Muscle of leg (tissue), 11 donors: ENCODE data around the gene PRKG1. TPM values are rescaled to one million over a fixed set of nuclear protein-coding genes. Genes with fewer than 3 reads are reported as not detected.
A peak's percentile ranks its signal among the peaks of the same experiment; 100 is the strongest.

Source experiments
- DNase-seq: peaks from one replicate; pipeline ENCODE4 v3.0.0; 2013
- H3K27ac ChIP-seq: one replicate; pipeline ENCODE4 v1.5.1; 2013; ENCODE audit warnings: mild to moderate bottlenecking, low read length, control low read depth
- H3K27me3 ChIP-seq: one replicate; pipeline ENCODE4 v1.6.1; 2013; ENCODE audit warnings: low read length; ENCODE audit not compliant: control insufficient read depth, insufficient read depth
- H3K36me3 ChIP-seq: one replicate; pipeline ENCODE4 v1.6.1; 2013; ENCODE audit warnings: low read length; ENCODE audit not compliant: control insufficient read depth, insufficient read depth
- H3K4me1 ChIP-seq: one replicate; pipeline ENCODE4 v1.6.1; 2013; ENCODE audit warnings: low read length; ENCODE audit not compliant: control insufficient read depth, insufficient read depth
- H3K4me3 ChIP-seq: one replicate; pipeline ENCODE4 v1.5.1; 2013; ENCODE audit warnings: low read length, control low read depth
- H3K9me3 ChIP-seq: replicated peaks from 2 replicates; pipeline ENCODE4 v1.6.1; 2013; ENCODE audit warnings: low read depth, low read length; ENCODE audit not compliant: control insufficient read depth
- WGBS: methylation state at CpG from one replicate; pipeline ENCODE4 v1.1.5; 2013; ENCODE audit warnings: missing lambda C conversion rate; ENCODE audit not compliant: insufficient coverage; 5-methylcytosine and 5-hydroxymethylcytosine counted together
- polyA plus RNA-seq, 8 donors: library from polyadenylated mRNA; unstranded; fragments of 120-200 nt; gene quantifications; one replicate each; pipeline versions ENCODE4 v1.2.1 to v1.2.3, GENCODE V29; 2013; ENCODE audit warnings: inconsistent platforms in 1 of 8, low replicate concordance in 1 of 8; ENCODE audit not compliant: insufficient read length in 8 of 8, insufficient read depth in 1 of 8
- total RNA-seq: library from RNA; stranded (reverse); fragments of 120-200 nt; gene quantifications from one replicate; pipeline ENCODE4 v1.2.4, GENCODE V29; 2013

Gene PRKG1
- total and polyA plus RNA-seq, 9 donors = 23.3 to 59.2 (median 50.3) TPM

DNA sequence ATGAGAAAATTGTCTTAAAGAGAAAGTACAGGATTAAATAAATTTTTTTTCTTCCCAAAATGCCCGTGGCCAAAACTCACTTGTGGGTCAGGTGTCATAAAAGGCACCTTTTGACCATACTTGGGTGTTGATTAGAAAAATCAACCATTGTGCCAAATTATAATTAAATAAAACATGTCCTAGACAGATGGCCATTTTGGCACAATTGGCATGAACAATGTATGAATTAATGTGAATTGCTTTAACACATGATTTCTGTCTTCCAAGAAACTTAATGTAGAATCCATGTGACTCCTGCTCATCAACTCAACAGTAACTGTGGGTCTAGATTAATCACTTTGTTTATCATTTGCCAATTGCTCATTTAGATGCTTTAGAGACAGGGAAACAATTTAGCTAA lies 561.1 kb downstream of the PRKG1 start:
- H3K4me3 ChIP-seq = no peak overlapping the region
- H3K4me1 ChIP-seq = peaks cover 8% of the 10 kb centered on the region
- H3K27ac ChIP-seq = no peak overlapping the region
- peak; percentile 45 for DNase-seq
- H3K36me3 ChIP-seq = no peaks in the 10 kb centered on the region
- WGBS = no CpG with 5 or more reads among the region's 1 CpG
- H3K27me3 ChIP-seq = no peaks in the 10 kb centered on the region
- H3K9me3 ChIP-seq = peaks cover 2% of the 10 kb centered on the region

DNA sequence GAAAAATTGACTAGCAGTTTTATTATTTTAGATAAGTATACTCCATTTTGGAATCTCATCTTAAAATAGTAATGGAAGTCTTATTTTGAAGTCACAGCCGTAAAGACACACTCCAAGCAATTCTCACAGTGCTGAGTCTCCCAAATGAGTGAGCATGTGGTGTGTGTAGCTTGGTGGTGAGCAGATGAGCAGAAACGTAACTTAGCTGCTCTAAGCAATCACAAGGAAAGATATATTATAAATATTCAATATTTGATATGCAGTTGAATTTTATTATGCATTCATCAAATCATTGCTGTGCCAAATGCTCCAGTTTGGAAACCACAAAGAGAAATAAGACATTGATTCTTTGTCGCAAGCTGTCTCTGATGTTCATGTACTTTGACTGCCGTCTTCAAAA lies 563.9 kb downstream of the PRKG1 start:
- Histone ChIP-seq H3K9me3 (peaks cover 2% of the 10 kb centered on the region), H3K27ac (no peak overlapping the region), H3K4me1 (no peaks in the 10 kb centered on the region), H3K27me3 (no peaks in the 10 kb centered on the region), H3K36me3 (no peaks in the 10 kb centered on the region), H3K4me3 (no peak overlapping the region)
- no CpG with 5 or more reads among the region's 4 CpGs for WGBS
- DNase-seq = no peak

DNA sequence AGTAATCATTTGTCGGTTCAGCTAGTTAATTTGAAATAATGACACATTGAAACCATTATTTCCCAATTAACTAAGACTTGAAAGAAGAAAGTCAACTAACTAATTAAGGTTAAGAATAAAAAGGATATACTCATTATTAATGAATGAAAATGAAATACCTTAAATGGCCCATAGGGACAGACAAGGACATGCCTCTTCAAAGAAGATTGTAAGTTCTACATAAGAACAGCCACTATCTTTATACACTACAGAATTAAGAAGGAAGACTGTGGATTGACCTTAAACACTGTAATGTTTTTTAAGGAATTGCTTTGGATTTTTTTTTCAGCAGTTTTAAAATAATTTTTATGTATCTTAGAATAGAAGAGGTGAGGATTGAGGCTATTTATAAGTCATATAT lies 564.5 kb downstream of the PRKG1 start:
- Histone ChIP-seq H3K9me3 (peaks cover 2% of the 10 kb centered on the region), H3K4me1 (no peaks in the 10 kb centered on the region), H3K36me3 (no peaks in the 10 kb centered on the region), H3K27ac (no peak overlapping the region), H3K4me3 (no peak overlapping the region), H3K27me3 (no peaks in the 10 kb centered on the region)
- no peak for DNase-seq
- no CpG with 5 or more reads among the region's 1 CpG for WGBS

DNA sequence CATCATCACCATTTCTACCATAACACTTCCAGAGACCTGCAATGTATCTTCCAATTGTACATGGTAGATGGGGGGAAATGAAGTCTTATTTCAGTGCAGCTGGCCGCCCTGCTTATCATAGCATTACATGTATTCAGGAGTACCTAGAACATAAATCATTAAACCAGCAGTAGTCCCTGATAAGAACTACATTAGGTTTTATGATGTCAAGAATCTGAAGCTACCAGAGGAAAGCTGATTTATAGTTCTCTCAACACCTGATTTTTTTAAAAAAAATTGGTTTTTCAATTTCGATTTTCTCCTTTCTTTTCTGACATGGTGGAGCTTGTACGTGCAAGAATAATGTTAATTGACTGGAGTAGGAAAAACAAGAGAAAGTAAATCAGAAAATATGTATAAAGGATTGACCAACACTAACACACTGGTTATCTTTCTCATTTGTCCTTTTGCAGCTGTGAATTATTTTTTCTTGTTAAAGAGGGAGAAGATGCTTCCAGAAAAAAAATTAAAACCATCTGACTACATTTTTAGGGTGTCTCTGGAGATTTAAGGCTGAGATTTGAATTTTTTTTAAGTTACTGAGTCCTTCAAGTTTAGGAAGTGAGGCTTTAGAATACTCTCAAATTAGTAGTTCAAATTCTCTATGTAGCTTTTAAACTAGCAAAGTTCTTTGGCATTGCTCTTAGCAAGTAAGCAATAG lies 566.0 kb downstream of the PRKG1 start:
- no peaks in the 10 kb centered on the region for H3K9me3 ChIP-seq
- no peaks in the 10 kb centered on the region for H3K36me3 ChIP-seq
- H3K27ac ChIP-seq = no peak overlapping the region
- no peaks in the 10 kb centered on the region for H3K27me3 ChIP-seq
- H3K4me1 ChIP-seq = no peaks in the 10 kb centered on the region
- WGBS = no CpG with 5 or more reads among the region's 3 CpGs
- H3K4me3 ChIP-seq = no peak overlapping the region
- peak; percentile 89 for DNase-seq

DNA sequence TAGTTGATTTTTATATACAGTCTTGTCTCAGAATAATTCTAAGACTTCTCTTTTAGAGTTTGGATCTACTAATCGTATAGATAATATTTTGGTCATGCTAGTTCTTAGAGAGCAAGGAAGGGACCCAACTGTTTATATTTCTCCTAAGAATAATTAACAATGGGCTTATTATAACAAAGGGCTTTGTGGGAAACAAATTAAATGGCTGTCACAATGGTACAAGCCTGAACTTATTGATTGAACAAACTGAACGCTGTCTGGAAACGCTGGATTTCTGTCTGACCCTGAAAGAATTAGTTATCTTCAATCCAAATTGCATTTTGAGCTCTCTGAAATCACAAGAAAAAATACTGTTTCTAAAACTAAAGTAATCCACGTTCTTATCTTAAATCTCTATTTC lies 568.3 kb downstream of the PRKG1 start:
- DNase-seq = no peak
- Histone ChIP-seq H3K27ac (no peak overlapping the region), H3K27me3 (no peaks in the 10 kb centered on the region), H3K4me3 (no peak overlapping the region), H3K4me1 (no peaks in the 10 kb centered on the region), H3K36me3 (no peaks in the 10 kb centered on the region), H3K9me3 (no peaks in the 10 kb centered on the region)
- whole genome bisulfite sequencing = 67% methylated on average over 2 of the region's 4 CpGs

DNA sequence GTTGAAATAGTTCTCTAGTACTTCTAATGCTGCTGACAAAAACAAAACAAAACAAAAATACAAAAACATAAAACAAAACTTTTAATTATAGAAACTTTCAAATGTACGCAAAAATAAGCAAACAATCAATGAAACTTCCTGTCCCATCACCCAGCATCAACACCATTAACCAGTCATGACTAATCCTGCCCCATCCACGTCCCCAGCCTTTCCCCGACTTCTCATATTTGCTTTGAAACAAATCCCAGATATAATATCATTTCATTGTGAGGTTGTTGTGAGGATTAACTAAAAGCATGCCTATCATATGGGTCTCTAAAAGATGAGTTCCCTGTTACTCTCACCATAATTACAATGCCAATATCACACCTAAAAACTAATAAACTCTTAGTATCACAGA lies 569.4 kb downstream of the PRKG1 start:
- no peaks in the 10 kb centered on the region for H3K4me1 ChIP-seq
- no peak for DNase-seq
- H3K9me3 ChIP-seq = no peaks in the 10 kb centered on the region
- no peak overlapping the region for H3K27ac ChIP-seq
- H3K36me3 ChIP-seq = no peaks in the 10 kb centered on the region
- WGBS = 100% methylated on average over 1 of the region's 3 CpGs
- H3K4me3 ChIP-seq = no peak overlapping the region
- H3K27me3 ChIP-seq = no peaks in the 10 kb centered on the region

DNA sequence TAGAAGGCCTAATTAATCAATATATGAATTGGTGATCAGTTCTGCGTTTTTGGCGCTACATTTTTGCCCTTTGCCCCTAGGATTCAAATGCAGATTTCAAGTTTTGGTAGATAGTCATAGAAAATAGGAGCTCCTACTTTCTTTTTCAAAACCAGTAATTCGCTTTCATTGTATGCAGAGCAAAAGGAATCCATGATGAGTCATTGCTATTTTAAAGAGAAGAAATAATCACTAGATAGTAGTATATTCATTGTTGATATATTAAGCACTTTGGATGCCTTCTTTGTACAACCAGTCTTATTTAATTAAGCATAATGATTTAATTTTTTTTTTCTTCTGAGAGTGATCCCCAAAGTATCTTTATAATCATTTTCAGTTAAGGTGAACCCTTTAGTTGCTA lies 574.8 kb downstream of the PRKG1 start:
- DNase-seq = no peak
- Histone ChIP-seq H3K36me3 (no peaks in the 10 kb centered on the region), H3K27me3 (no peaks in the 10 kb centered on the region), H3K4me1 (no peaks in the 10 kb centered on the region), H3K4me3 (no peak overlapping the region), H3K27ac (no peak overlapping the region), H3K9me3 (no peaks in the 10 kb centered on the region)
- no CpG with 5 or more reads among the region's 3 CpGs for WGBS

DNA sequence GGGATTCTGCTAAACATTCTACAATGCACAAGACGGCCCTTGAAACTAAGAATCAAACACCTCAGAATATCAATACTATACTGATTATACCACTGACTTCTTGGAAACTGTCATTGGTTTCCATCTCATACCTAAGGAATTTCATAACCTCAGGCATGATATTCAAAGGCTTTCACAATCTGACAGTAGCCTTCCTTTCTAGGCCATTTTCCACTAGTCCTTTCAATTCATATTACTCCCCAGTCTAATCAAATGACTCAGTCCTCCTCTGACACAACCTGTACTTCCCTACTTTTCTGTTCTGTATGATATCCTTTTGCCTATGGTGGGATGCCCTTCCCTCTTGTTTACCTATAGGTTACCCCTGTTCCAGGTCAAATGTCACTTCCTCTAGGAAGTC lies 576.8 kb downstream of the PRKG1 start:
- no peaks in the 10 kb centered on the region for H3K27me3 ChIP-seq
- no peak overlapping the region for H3K27ac ChIP-seq
- no peak for DNase-seq
- no peaks in the 10 kb centered on the region for H3K4me1 ChIP-seq
- no peaks in the 10 kb centered on the region for H3K36me3 ChIP-seq
- H3K4me3 ChIP-seq = no peak overlapping the region
- WGBS = 100% methylated on average over 1 of the region's 1 CpG
- no peaks in the 10 kb centered on the region for H3K9me3 ChIP-seq

DNA sequence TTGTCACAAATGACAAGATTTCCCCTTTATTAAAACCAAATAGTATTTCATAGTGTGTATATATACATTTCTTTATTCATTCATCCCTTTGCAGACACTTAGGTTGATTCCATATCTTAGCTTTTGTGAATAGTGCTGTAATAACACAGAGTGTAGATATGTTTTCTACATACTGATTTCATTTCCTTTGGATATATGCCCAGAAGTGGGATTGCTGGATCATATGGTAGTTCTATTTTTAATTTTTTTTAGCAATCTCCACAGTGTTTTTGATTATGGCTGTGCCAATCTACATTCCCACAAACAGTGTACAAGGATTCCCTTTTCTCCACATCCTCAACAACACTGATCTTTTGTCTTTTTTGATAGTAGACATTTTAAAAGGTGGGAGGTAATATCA lies 578.7 kb downstream of the PRKG1 start:
- Histone ChIP-seq H3K9me3 (no peaks in the 10 kb centered on the region), H3K36me3 (no peaks in the 10 kb centered on the region), H3K27me3 (no peaks in the 10 kb centered on the region), H3K4me1 (no peaks in the 10 kb centered on the region), H3K27ac (peak overlapping the region; percentile 38), H3K4me3 (no peak overlapping the region)
- DNase-seq = peak; percentile 73

DNA sequence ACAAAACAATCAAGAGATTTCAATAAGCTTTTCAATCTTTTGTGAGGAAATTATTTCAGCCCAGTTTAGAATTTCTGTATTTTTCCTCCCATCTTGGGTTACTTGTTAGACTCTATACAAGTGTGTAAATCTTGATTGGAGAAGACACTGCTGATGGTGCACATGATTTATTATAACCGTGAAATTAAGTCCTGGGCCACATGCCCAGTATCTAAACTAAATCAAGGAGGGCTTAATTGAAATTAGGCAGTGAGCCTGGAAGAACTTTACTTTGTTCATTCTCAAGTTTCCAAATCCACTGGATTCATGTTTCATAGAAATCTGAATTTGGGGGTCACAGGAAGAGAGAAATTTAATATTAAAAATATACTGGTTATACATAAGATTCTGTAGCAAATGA lies 580.6 kb downstream of the PRKG1 start:
- Histone ChIP-seq H3K27ac (no peak overlapping the region), H3K9me3 (no peaks in the 10 kb centered on the region), H3K4me1 (peaks cover 3% of the 10 kb centered on the region), H3K36me3 (no peaks in the 10 kb centered on the region), H3K4me3 (no peak overlapping the region), H3K27me3 (no peaks in the 10 kb centered on the region)
- peak; percentile 42 for DNase-seq
- no CpG with 5 or more reads among the region's 1 CpG for WGBS

DNA sequence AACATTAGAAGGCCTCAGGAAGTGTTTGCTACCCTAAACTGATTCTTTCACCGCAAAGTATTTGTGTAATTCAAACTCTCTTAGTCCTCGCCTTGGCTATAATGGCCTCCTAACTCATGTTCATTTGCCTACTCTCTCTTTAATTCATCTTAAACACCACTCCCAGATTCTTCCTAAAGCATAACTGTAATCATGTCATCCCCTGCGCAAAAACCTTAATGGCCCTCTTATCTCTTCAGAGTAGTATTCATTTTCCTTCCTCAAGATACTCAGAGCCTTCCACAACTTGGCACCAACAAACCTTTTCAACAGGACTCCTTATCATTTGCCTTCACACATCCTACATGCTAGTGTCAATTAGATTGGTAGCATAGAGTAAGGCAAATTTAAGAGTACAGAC lies 582.2 kb downstream of the PRKG1 start:
- no peak for DNase-seq
- H3K4me1 ChIP-seq = peaks cover 3% of the 10 kb centered on the region
- WGBS = 83% methylated on average over 3 of the region's 3 CpGs
- no peak overlapping the region for H3K4me3 ChIP-seq
- H3K36me3 ChIP-seq = no peaks in the 10 kb centered on the region
- H3K9me3 ChIP-seq = no peaks in the 10 kb centered on the region
- no peaks in the 10 kb centered on the region for H3K27me3 ChIP-seq
- no peak overlapping the region for H3K27ac ChIP-seq
